ENCODE measurements around the gene B4GALT5. TPM values are rescaled to one million over a fixed set of nuclear protein-coding genes. Genes with fewer than 3 reads are reported as not detected.
"Not testable (repeated sequence)": the region's sequence is repeated elsewhere in the genome, so short reads cannot be mapped to it uniquely, and the experiment has no call there.

Gene B4GALT5
- total RNA-seq, 1 experiment from 2014 or later, result 3.7 TPM

- Histone ChIP-seq H3K36me3 (ENCODE audit: insufficient read depth, low read length) (no peaks in the 10 kb centered on the region), H3K27me3 (ENCODE audit: low read length) (no peaks in the 10 kb centered on the region), H3K4me1 (ENCODE audit: low read length) (no peaks in the 10 kb centered on the region), H3K4me3 (ENCODE audit: low read length) (no peak overlapping the region), H4K20me1 (ENCODE audit: insufficient read depth, low read depth, low read length) (no peaks in the 10 kb centered on the region), H3K9me2 (replicated peaks; ENCODE audit: insufficient read depth, low read length) (no peaks in the 10 kb centered on the region), H3K9me3 (ENCODE audit: low read length) (no peaks in the 10 kb centered on the region), H3K4me2 (ENCODE audit: low read depth, low read length, poor library complexity, severe bottlenecking) (no peak overlapping the region), H3K27ac (ENCODE audit: low read length) (no peak overlapping the region), H3K79me2 (ENCODE audit: low read length) (no peaks in the 10 kb centered on the region), H3K9ac (ENCODE audit: low read length) (no peak overlapping the region), H2AFZ (ENCODE audit: low read length) (no peak overlapping the region)
- DNase-seq, result no peak
These were observed 12.0 kb upstream of the B4GALT5 start for GRCh38 chr20:49725694-49726093.

GRCh38 chr20:49725224-49725606 is 11.5 kb upstream of the B4GALT5 start:
- H3K79me2 ChIP-seq (ENCODE audit: low read length); H3K9ac ChIP-seq (ENCODE audit: low read length); H3K36me3 ChIP-seq (ENCODE audit: insufficient read depth, low read length); H3K9me2 ChIP-seq (replicated peaks; ENCODE audit: insufficient read depth, low read length); H3K4me2 ChIP-seq (ENCODE audit: low read depth, low read length, poor library complexity, severe bottlenecking); H3K4me1 ChIP-seq (ENCODE audit: low read length); H3K9me3 ChIP-seq (ENCODE audit: low read length); H3K27me3 ChIP-seq (ENCODE audit: low read length); H3K4me3 ChIP-seq (ENCODE audit: low read length); H2AFZ ChIP-seq (ENCODE audit: low read length); DNase-seq; H3K27ac ChIP-seq (ENCODE audit: low read length); H4K20me1 ChIP-seq (ENCODE audit: insufficient read depth, low read depth, low read length): not testable (repeated sequence)

DNA sequence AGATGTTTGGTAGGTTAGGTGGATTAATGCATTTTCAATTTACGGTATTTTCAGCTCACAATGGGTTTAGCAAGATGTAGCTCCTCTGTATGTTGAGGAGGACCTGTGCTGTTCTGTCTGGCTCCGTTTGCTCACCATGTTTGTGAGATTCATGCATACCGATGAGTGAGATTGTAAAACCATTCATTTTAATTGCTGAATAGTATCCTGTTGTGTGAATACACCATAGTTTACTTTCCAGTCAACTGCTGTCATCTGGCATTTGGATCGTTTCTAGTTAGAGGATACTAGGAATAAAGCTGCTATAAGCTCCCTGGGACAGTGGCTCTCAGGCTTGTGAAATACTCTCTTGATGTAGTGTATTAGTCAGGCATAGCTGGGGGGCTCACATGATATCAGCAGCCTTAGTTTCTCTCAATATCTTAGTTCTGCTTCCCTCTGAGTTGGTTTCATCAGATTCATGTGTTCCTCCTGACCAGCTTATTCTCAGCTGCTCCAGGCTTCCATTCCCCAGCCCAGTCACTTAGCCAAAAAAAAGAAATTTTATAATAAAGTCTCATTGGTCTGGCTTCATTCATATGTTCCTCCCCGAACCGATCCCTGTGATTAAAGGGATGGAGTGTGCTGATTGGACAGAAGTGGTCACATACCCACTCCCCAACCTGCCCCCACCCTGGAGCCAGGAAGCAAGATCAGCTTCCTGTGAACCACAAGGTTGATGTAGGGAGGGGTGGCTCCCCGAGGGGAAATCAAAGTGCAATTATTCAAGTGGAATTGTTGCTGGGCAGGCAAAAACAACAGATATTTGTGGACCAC is 10.9 kb upstream of the B4GALT5 start:
- Histone ChIP-seq H3K9ac (ENCODE audit: low read length) (no peak overlapping the region), H2AFZ (ENCODE audit: low read length) (no peak overlapping the region), H3K9me2 (replicated peaks; ENCODE audit: insufficient read depth, low read length) (no peaks in the 10 kb centered on the region), H3K9me3 (ENCODE audit: low read length) (no peaks in the 10 kb centered on the region), H3K4me3 (ENCODE audit: low read length) (no peak overlapping the region), H3K36me3 (ENCODE audit: insufficient read depth, low read length) (no peaks in the 10 kb centered on the region), H3K4me1 (ENCODE audit: low read length) (no peaks in the 10 kb centered on the region), H3K27me3 (ENCODE audit: low read length) (no peaks in the 10 kb centered on the region), H3K27ac (ENCODE audit: low read length) (no peak overlapping the region), H3K4me2 (ENCODE audit: low read depth, low read length, poor library complexity, severe bottlenecking) (no peak overlapping the region), H4K20me1 (ENCODE audit: insufficient read depth, low read depth, low read length) (no peaks in the 10 kb centered on the region), H3K79me2 (ENCODE audit: low read length) (no peaks in the 10 kb centered on the region)
- DNase-seq, result no peak

DNA sequence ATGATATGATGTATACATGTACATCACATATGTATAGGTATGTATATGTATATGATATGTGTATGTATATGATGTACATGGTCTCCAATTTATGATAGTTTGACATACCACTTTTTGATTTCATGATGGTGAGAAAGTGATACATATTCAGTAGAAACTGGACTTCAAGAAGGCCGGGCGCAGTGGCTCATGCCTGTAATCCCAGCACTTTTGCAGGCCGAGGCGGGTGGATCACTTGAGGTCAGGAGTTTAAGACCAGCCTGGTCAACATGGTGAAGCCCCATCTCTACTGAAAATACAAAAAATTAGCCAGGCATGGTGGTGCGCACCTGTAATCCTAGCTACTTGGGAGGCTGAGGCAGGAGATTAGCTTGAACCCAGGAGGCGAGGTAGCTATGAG is 10.1 kb upstream of the B4GALT5 start:
- H3K79me2 ChIP-seq (ENCODE audit: low read length); DNase-seq: not testable (repeated sequence)

GRCh38 chr20:49721326-49721725 is 7.6 kb upstream of the B4GALT5 start:
- H3K9ac ChIP-seq (ENCODE audit: low read length); H3K4me2 ChIP-seq (ENCODE audit: low read depth, low read length, poor library complexity, severe bottlenecking): not testable (repeated sequence)

More for the DNA sequence above, 10.1 kb upstream of the B4GALT5 start:
- not testable (repeated sequence) for H3K4me3 ChIP-seq (ENCODE audit: low read length); H4K20me1 ChIP-seq (ENCODE audit: insufficient read depth, low read depth, low read length); H3K4me1 ChIP-seq (ENCODE audit: low read length); H3K27ac ChIP-seq (ENCODE audit: low read length); H3K9ac ChIP-seq (ENCODE audit: low read length); H3K4me2 ChIP-seq (ENCODE audit: low read depth, low read length, poor library complexity, severe bottlenecking); H3K9me2 ChIP-seq (replicated peaks; ENCODE audit: insufficient read depth, low read length); H2AFZ ChIP-seq (ENCODE audit: low read length); H3K36me3 ChIP-seq (ENCODE audit: insufficient read depth, low read length); H3K9me3 ChIP-seq (ENCODE audit: low read length); H3K27me3 ChIP-seq (ENCODE audit: low read length)

DNA sequence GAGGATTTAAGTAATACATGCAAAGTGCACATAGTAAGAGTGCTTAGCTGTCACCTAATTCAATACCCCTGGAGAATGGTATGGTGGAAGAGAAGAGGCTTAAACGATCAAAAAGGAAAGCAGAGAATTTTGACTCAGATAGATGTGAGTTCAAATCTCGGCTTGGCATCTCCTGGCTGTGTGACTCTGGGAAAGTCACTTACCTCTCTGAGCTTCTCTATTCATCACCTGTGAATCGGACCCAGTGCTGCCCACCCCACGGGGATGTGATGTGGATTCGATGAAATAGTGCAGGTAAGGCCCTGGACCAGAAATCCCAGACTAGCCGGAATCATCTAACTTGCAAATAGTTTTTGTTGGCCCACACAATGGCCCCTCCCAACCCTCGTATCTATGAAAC is 1.8 kb upstream of the B4GALT5 start:
- H3K9ac ChIP-seq (ENCODE audit: low read length), result no peak overlapping the region
- no peaks in the 10 kb centered on the region for H3K9me3 ChIP-seq (ENCODE audit: low read length)
- H2AFZ ChIP-seq (ENCODE audit: low read length), result no peak overlapping the region
- H4K20me1 ChIP-seq (ENCODE audit: insufficient read depth, low read depth, low read length), result peaks cover 8% of the 10 kb centered on the region; the same call in 1 of the 2 replicates
- H3K4me3 ChIP-seq (ENCODE audit: low read length), result no peak overlapping the region
- H3K36me3 ChIP-seq (ENCODE audit: insufficient read depth, low read length), result no peaks in the 10 kb centered on the region
- no peak overlapping the region for H3K4me2 ChIP-seq (ENCODE audit: low read depth, low read length, poor library complexity, severe bottlenecking)
- no peaks in the 10 kb centered on the region; the same call in 1 of the 2 replicates for H3K27me3 ChIP-seq (ENCODE audit: low read length)
- no peaks in the 10 kb centered on the region for H3K9me2 ChIP-seq (replicated peaks; ENCODE audit: insufficient read depth, low read length)
- peaks cover 18% of the 10 kb centered on the region for H3K4me1 ChIP-seq (ENCODE audit: low read length)
- no peak overlapping the region for H3K27ac ChIP-seq (ENCODE audit: low read length)
- DNase-seq, result no peak
- no peaks in the 10 kb centered on the region for H3K79me2 ChIP-seq (ENCODE audit: low read length)

More at GRCh38 chr20:49721326-49721725, 7.6 kb upstream of the B4GALT5 start:
- not testable (repeated sequence) for H2AFZ ChIP-seq (ENCODE audit: low read length); H3K79me2 ChIP-seq (ENCODE audit: low read length); H3K9me2 ChIP-seq (replicated peaks; ENCODE audit: insufficient read depth, low read length); H4K20me1 ChIP-seq (ENCODE audit: insufficient read depth, low read depth, low read length); H3K4me1 ChIP-seq (ENCODE audit: low read length); H3K27me3 ChIP-seq (ENCODE audit: low read length); H3K36me3 ChIP-seq (ENCODE audit: insufficient read depth, low read length); DNase-seq; H3K9me3 ChIP-seq (ENCODE audit: low read length); H3K27ac ChIP-seq (ENCODE audit: low read length); H3K4me3 ChIP-seq (ENCODE audit: low read length)

- no peaks in the 10 kb centered on the region for H3K9me2 ChIP-seq (replicated peaks; ENCODE audit: insufficient read depth, low read length)
- peak overlapping the region; percentile 84 for H3K4me2 ChIP-seq (ENCODE audit: low read depth, low read length, poor library complexity, severe bottlenecking)
- H3K9ac ChIP-seq (ENCODE audit: low read length), result peak overlapping the region; percentile 72
- no peaks in the 10 kb centered on the region for H3K79me2 ChIP-seq (ENCODE audit: low read length)
- H3K36me3 ChIP-seq (ENCODE audit: insufficient read depth, low read length), result no peaks in the 10 kb centered on the region
- peak overlapping the region; percentile 74 for H3K4me3 ChIP-seq (ENCODE audit: low read length)
- peak; percentile 71 for DNase-seq
- H3K27ac ChIP-seq (ENCODE audit: low read length), result no peak overlapping the region
- H3K9me3 ChIP-seq (ENCODE audit: low read length), result no peaks in the 10 kb centered on the region
- H3K27me3 ChIP-seq (ENCODE audit: low read length), result no peaks in the 10 kb centered on the region; the same call in 1 of the 2 replicates
- peaks cover 8% of the 10 kb centered on the region; the same call in 1 of the 2 replicates for H4K20me1 ChIP-seq (ENCODE audit: insufficient read depth, low read depth, low read length)
- peak overlapping the region; percentile 65; the same call in 1 of the 2 replicates for H2AFZ ChIP-seq (ENCODE audit: low read length)
- peaks cover 18% of the 10 kb centered on the region for H3K4me1 ChIP-seq (ENCODE audit: low read length)
These were observed 504 bp downstream of the B4GALT5 start for GRCh38 chr20:49712996-49713752.

DNA sequence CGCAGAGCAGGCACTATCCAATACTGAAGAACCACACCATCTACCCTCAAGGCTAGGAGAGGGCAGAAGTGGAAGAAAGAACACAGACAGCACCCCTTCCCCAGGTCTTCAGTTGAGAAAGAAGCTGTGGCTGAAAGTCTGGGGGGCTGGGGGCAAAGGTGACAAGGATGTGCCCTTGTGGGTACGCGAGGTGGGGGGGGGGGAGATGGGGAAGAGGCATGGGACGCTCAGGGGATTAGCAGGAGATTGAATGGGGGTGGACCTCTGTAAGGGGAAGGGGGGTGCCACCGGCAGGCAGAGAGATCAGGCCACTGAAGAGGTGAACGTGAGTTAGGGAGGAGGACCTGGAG is 1.1 kb downstream of the B4GALT5 start:
- Histone ChIP-seq H3K27ac (ENCODE audit: low read length) (no peak overlapping the region), H3K4me1 (ENCODE audit: low read length) (peaks cover 18% of the 10 kb centered on the region), H2AFZ (ENCODE audit: low read length) (no peak overlapping the region)

More for the DNA sequence above, 1.1 kb downstream of the B4GALT5 start:
- H3K9me3 ChIP-seq (ENCODE audit: low read length), result no peaks in the 10 kb centered on the region
- H3K27me3 ChIP-seq (ENCODE audit: low read length), result no peaks in the 10 kb centered on the region; the same call in 1 of the 2 replicates
- H3K4me3 ChIP-seq (ENCODE audit: low read length), result peak overlapping the region; percentile 74
- H3K9ac ChIP-seq (ENCODE audit: low read length), result peak overlapping the region; percentile 72
- peak overlapping the region; percentile 84 for H3K4me2 ChIP-seq (ENCODE audit: low read depth, low read length, poor library complexity, severe bottlenecking)
- no peak for DNase-seq
- no peaks in the 10 kb centered on the region for H3K9me2 ChIP-seq (replicated peaks; ENCODE audit: insufficient read depth, low read length)
- peaks cover 8% of the 10 kb centered on the region; the same call in 1 of the 2 replicates for H4K20me1 ChIP-seq (ENCODE audit: insufficient read depth, low read depth, low read length)
- no peaks in the 10 kb centered on the region for H3K79me2 ChIP-seq (ENCODE audit: low read length)
- H3K36me3 ChIP-seq (ENCODE audit: insufficient read depth, low read length), result no peaks in the 10 kb centered on the region
